AG09309 (cell line): Measurements from ENCODE around the gene HERC6.
"Not testable (repeated sequence)": the region's sequence is repeated elsewhere in the genome, so short reads cannot be mapped to it uniquely, and the experiment has no call there.

Experiments used
- DNase-seq: peaks from one replicate; pipeline ENCODE4 v3.0.0-alpha.2; 2010; ENCODE audit warnings: low read depth
- H3K4me3 ChIP-seq: 2 replicates; pipeline ENCODE4 v1.5.1; 2011; ENCODE audit warnings: mild to moderate bottlenecking, low read depth, low read length, moderate library complexity; ENCODE audit not compliant: control insufficient read depth
- CTCF ChIP-seq: IDR thresholded peaks from 2 replicates; pipeline ENCODE4 v1.5.1; 2011; ENCODE audit warnings: mild to moderate bottlenecking, low read depth, low read length, inconsistent platforms; ENCODE audit not compliant: insufficient read depth, control insufficient read depth; ENCODE audit errors: missing control alignments

Gene HERC6

GRCh38 chr4:88378691-88379559 is at the start of gene HERC6:
Gene HERC6 (plus strand): TSS chr4:88378852. CDS start chr4:88378922, 70 bp downstream.
- peak; percentile 28 for DNase-seq
- TF ChIP-seq CTCF, result peak; percentile 73
- peak within 1 kb of the TSS; percentile 69 for H3K4me3 ChIP-seq

- no peak for TF ChIP-seq CTCF
- H3K4me3 ChIP-seq, result no peak overlapping the region
- DNase-seq, result peak; percentile 57
Observed at GRCh38 chr4:88333741-88334405, 44.8 kb upstream of the HERC6 start.

- H3K4me3 ChIP-seq, result no peak overlapping the region
- DNase-seq, result no peak
- TF ChIP-seq CTCF, result no peak
Observed at GRCh38 chr4:88335092-88335665, 43.5 kb upstream of the HERC6 start.

- peak; percentile 81 for DNase-seq
- no peak for TF ChIP-seq CTCF
- H3K4me3 ChIP-seq, result no peak overlapping the region
Observed at GRCh38 chr4:88341227-88342192, 37.1 kb upstream of the HERC6 start.

GRCh38 chr4:88346902-88347301 is 31.8 kb upstream of the HERC6 start:
- not testable (repeated sequence) for DNase-seq, H3K4me3 ChIP-seq

GRCh38 chr4:88348761-88349160 is 29.9 kb upstream of the HERC6 start:
- not testable (repeated sequence) for H3K4me3 ChIP-seq, DNase-seq

GRCh38 chr4:88350786-88351185 is 27.9 kb upstream of the HERC6 start:
- no peak overlapping the region for H3K4me3 ChIP-seq
- DNase-seq, result no peak
- TF ChIP-seq CTCF, result no peak
